MM.1S (cell line): ENCODE results near the gene MRPL54.

Experiments
- DNase-seq: peaks from one replicate; pipeline ENCODE4 v3.0.0-alpha.2; 2015
- H2AFZ ChIP-seq: fragments of 300-600 bp; sonication (generic); 2 replicates; pipeline ENCODE4 v1.6.0; 2016; ENCODE audit warnings: antibody characterized with exemption, low read length
- H3F3A ChIP-seq: fragments of 300-600 bp; sonication (generic); 2 replicates; pipeline ENCODE4 v1.6.1; 2016; ENCODE audit warnings: mild to moderate bottlenecking, antibody characterized with exemption, low read length, moderate library complexity, mixed read lengths; ENCODE audit not compliant: insufficient read depth
- H3K27ac ChIP-seq: fragments of 300-600 bp; sonication (generic); 2 replicates; pipeline ENCODE4 v1.5.1; 2016; ENCODE audit warnings: mild to moderate bottlenecking, low read length
- H3K27me3 ChIP-seq: fragments of 300-600 bp; sonication (generic); replicated peaks from 2 replicates; pipeline ENCODE4 v1.6.0; 2016; ENCODE audit warnings: low read length; ENCODE audit not compliant: insufficient read depth
- H3K36me3 ChIP-seq: fragments of 300-600 bp; sonication (generic); replicated peaks from 2 replicates; pipeline ENCODE4 v1.6.1; 2016; ENCODE audit warnings: mild to moderate bottlenecking, low read length, mixed read lengths; ENCODE audit not compliant: insufficient read depth
- H3K4me1 ChIP-seq: fragments of 300-600 bp; sonication (generic); 2 replicates; pipeline ENCODE4 v1.6.1; 2016; ENCODE audit warnings: low read length, mixed read lengths
- H3K4me2 ChIP-seq: fragments of 300-600 bp; sonication (generic); 2 replicates; pipeline ENCODE4 v1.6.0; 2016; ENCODE audit warnings: low read depth, low read length
- H3K4me3 ChIP-seq: fragments of 300-600 bp; sonication (generic); 2 replicates; pipeline ENCODE4 v1.5.1; 2016; ENCODE audit warnings: low read length, mixed read lengths
- H3K79me2 ChIP-seq: fragments of 300-600 bp; sonication (generic); 2 replicates; pipeline ENCODE4 v1.6.1; 2016; ENCODE audit warnings: mixed run types, low read length, mixed read lengths
- H3K9ac ChIP-seq: fragments of 300-600 bp; sonication (generic); 2 replicates; pipeline ENCODE4 v1.6.1; 2016; ENCODE audit warnings: low read length, mixed read lengths
- H3K9me2 ChIP-seq: fragments of 300-600 bp; sonication (generic); replicated peaks from 2 replicates; pipeline ENCODE4 v1.6.1; 2016; ENCODE audit warnings: mild to moderate bottlenecking, low read length, mixed read lengths; ENCODE audit not compliant: insufficient read depth
- H3K9me3 ChIP-seq: fragments of 300-600 bp; sonication (generic); replicated peaks from 2 replicates; pipeline ENCODE4 v1.6.1; 2016; ENCODE audit warnings: mild to moderate bottlenecking, low read length, mixed read lengths; ENCODE audit not compliant: insufficient read depth
- H4K20me1 ChIP-seq: fragments of 300-600 bp; sonication (generic); 2 replicates; pipeline ENCODE4 v1.6.1; 2016; ENCODE audit warnings: mild to moderate bottlenecking, low read length, moderate library complexity, mixed read lengths; ENCODE audit not compliant: insufficient read depth
- CTCF ChIP-seq: fragments of 300-600 bp; sonication (generic); IDR thresholded peaks from 2 replicates; pipeline ENCODE4 v1.5.1; 2016; ENCODE audit warnings: antibody characterized with exemption, low read length, mixed read lengths
- EZH2 ChIP-seq: fragments of 300-600 bp; sonication (generic); optimal IDR thresholded peaks from 2 replicates; pipeline ENCODE3; 2017; ENCODE audit warnings: low read depth, mild to moderate bottlenecking, antibody characterized with exemption, low read length, mixed read lengths
- EZH2phosphoT487 ChIP-seq: fragments of 300-600 bp; sonication (generic); IDR thresholded peaks from 2 replicates; pipeline ENCODE4 v1.6.1; 2018; ENCODE audit warnings: antibody characterized with exemption, low read length

Gene MRPL54

GRCh38 chr19:3769494-3769893, 7.0 kb downstream of the MRPL54 start:
- no peaks in the 10 kb centered on the region for H3K9me3 ChIP-seq
- H3K4me1 ChIP-seq: no peaks in the 10 kb centered on the region
- no peaks in the 10 kb centered on the region for H4K20me1 ChIP-seq
- H3K36me3 ChIP-seq: no peaks in the 10 kb centered on the region
- no peak overlapping the region for H2AFZ ChIP-seq
- no peaks in the 10 kb centered on the region for H3K9me2 ChIP-seq
- no peak overlapping the region for H3K9ac ChIP-seq
- H3K4me3 ChIP-seq: no peak overlapping the region
- H3K79me2 ChIP-seq: peaks cover 7% of the 10 kb centered on the region; the same call in 1 of the 2 replicates
- H3K4me2 ChIP-seq: no peak overlapping the region
- H3K27me3 ChIP-seq: peaks cover 14% of the 10 kb centered on the region
- no peak overlapping the region for H3K27ac ChIP-seq
- H3F3A ChIP-seq: no peaks in the 10 kb centered on the region
- no peak for DNase-seq
- TF ChIP-seq EZH2phosphoT487: no peak
- TF ChIP-seq EZH2: no peak
- no peak for TF ChIP-seq CTCF

- Histone ChIP-seq H3K27me3 (peaks cover 17% of the 10 kb centered on the region), H2AFZ (no peak overlapping the region), H3K27ac (no peak overlapping the region), H3K4me2 (no peak overlapping the region), H3K9me3 (no peaks in the 10 kb centered on the region), H3F3A (no peaks in the 10 kb centered on the region), H3K4me3 (no peak overlapping the region), H4K20me1 (no peaks in the 10 kb centered on the region), H3K9me2 (no peaks in the 10 kb centered on the region), H3K4me1 (no peaks in the 10 kb centered on the region), H3K9ac (no peak overlapping the region), H3K79me2 (peaks cover under 1% of the 10 kb centered on the region; the same call in 1 of the 2 replicates), H3K36me3 (no peaks in the 10 kb centered on the region)
- TF ChIP-seq EZH2phosphoT487 (no peak), CTCF (no peak), EZH2 (no peak)
- DNase-seq: no peak
These were observed 7.9 kb downstream of the MRPL54 start for GRCh38 chr19:3770136-3770999.

GRCh38 chr19:3771000-3771905, 8.8 kb downstream of the MRPL54 start:
- H3K27me3 ChIP-seq: peaks cover 17% of the 10 kb centered on the region
- H3K4me1 ChIP-seq: no peaks in the 10 kb centered on the region
- no peaks in the 10 kb centered on the region for H3F3A ChIP-seq
- H3K9me3 ChIP-seq: no peaks in the 10 kb centered on the region
- TF ChIP-seq CTCF: no peak
- TF ChIP-seq EZH2: no peak
- no peak for TF ChIP-seq EZH2phosphoT487
- no peak overlapping the region for H3K4me3 ChIP-seq
- no peak overlapping the region for H3K27ac ChIP-seq
- no peaks in the 10 kb centered on the region for H3K36me3 ChIP-seq
- H3K79me2 ChIP-seq: no peaks in the 10 kb centered on the region; the same call in 1 of the 2 replicates
- no peaks in the 10 kb centered on the region for H3K9me2 ChIP-seq
- no peak overlapping the region for H3K9ac ChIP-seq
- H2AFZ ChIP-seq: no peak overlapping the region
- H4K20me1 ChIP-seq: no peaks in the 10 kb centered on the region
- H3K4me2 ChIP-seq: no peak overlapping the region
- no peak for DNase-seq
